WERI-Rb-1 (cell line): ENCODE results near the gene MCF2L2.
"Not testable (repeated sequence)": the region's sequence is repeated elsewhere in the genome, so short reads cannot be mapped to it uniquely, and the experiment has no call there.

Experiments used
- DNase-seq: peaks from one replicate; pipeline ENCODE4 v3.0.0-alpha.2; 2020
- H3K27ac ChIP-seq: fragments of 250-450 bp; sonication (Bioruptor Pico); 2 replicates; pipeline ENCODE4 v1.5.1; 2020; ENCODE audit warnings: mild to moderate bottlenecking, moderate library complexity
- H3K27me3 ChIP-seq: fragments of 250-450 bp; sonication (Bioruptor Pico); 2 replicates; pipeline ENCODE4 v1.5.1; 2021; ENCODE audit warnings: mild to moderate bottlenecking, low read depth, moderate library complexity; ENCODE audit not compliant: insufficient read depth, severe bottlenecking
- H3K36me3 ChIP-seq: fragments of 250-450 bp; sonication (Bioruptor Pico); 2 replicates; pipeline ENCODE4 v1.5.1; 2020; ENCODE audit warnings: mild to moderate bottlenecking, moderate library complexity
- H3K4me3 ChIP-seq: 2 replicates; pipeline ENCODE4 v1.5.1; 2011; ENCODE audit warnings: low read depth, mild to moderate bottlenecking, control low read depth, low read length
- H3K9me3 ChIP-seq: fragments of 250-450 bp; sonication (Bioruptor Pico); 2 replicates; pipeline ENCODE4 v1.5.1; 2021; ENCODE audit warnings: mild to moderate bottlenecking, moderate library complexity; ENCODE audit not compliant: severe bottlenecking
- CTCF ChIP-seq: IDR thresholded peaks from 2 replicates; pipeline ENCODE4 v1.5.1; 2011; ENCODE audit warnings: low read depth, mild to moderate bottlenecking, control low read depth, inconsistent platforms, low read length

The MCF2L2 gene

GRCh38 chr3:183375787-183376186, 52.6 kb downstream of the MCF2L2 start:
- Histone ChIP-seq H3K4me3 (no peak overlapping the region), H3K27ac (no peak overlapping the region), H3K36me3 (no peaks in the 10 kb centered on the region), H3K27me3 (no peaks in the 10 kb centered on the region), H3K9me3 (no peaks in the 10 kb centered on the region)
- DNase-seq = no peak
- TF ChIP-seq CTCF = no peak

GRCh38 chr3:183375337-183375736, 53.1 kb downstream of the MCF2L2 start:
- Histone ChIP-seq H3K36me3 (no peaks in the 10 kb centered on the region), H3K27me3 (no peaks in the 10 kb centered on the region), H3K4me3 (no peak overlapping the region), H3K27ac (no peak overlapping the region), H3K9me3 (no peaks in the 10 kb centered on the region)
- no peak for DNase-seq
- no peak for TF ChIP-seq CTCF

- Histone ChIP-seq H3K27ac (no peak overlapping the region), H3K4me3 (no peak overlapping the region), H3K27me3 (no peaks in the 10 kb centered on the region), H3K36me3 (no peaks in the 10 kb centered on the region), H3K9me3 (no peaks in the 10 kb centered on the region)
- TF ChIP-seq CTCF = no peak
- DNase-seq = no peak
Observed at GRCh38 chr3:183372911-183373310, 55.5 kb downstream of the MCF2L2 start.

GRCh38 chr3:183371600-183371968, 56.8 kb downstream of the MCF2L2 start:
- not testable (repeated sequence) for DNase-seq, H3K36me3 ChIP-seq, H3K9me3 ChIP-seq, H3K27me3 ChIP-seq, H3K27ac ChIP-seq, H3K4me3 ChIP-seq

- no peaks in the 10 kb centered on the region for H3K27me3 ChIP-seq
- no peak for DNase-seq
- TF ChIP-seq CTCF = no peak
- H3K36me3 ChIP-seq = no peaks in the 10 kb centered on the region
- no peak overlapping the region for H3K27ac ChIP-seq
- no peaks in the 10 kb centered on the region for H3K9me3 ChIP-seq
- H3K4me3 ChIP-seq = no peak overlapping the region
Observed at GRCh38 chr3:183370391-183370790, 58.0 kb downstream of the MCF2L2 start.

- Histone ChIP-seq H3K36me3 (no peaks in the 10 kb centered on the region), H3K27me3 (no peaks in the 10 kb centered on the region), H3K9me3 (no peaks in the 10 kb centered on the region), H3K27ac (no peak overlapping the region), H3K4me3 (no peak overlapping the region)
- DNase-seq = no peak
- TF ChIP-seq CTCF = no peak
Observed at GRCh38 chr3:183369627-183370026, 58.8 kb downstream of the MCF2L2 start.
